ENCODE measurements around the gene C2CD2. TPM values are rescaled to one million over a fixed set of nuclear protein-coding genes. Genes with fewer than 3 reads are reported as not detected.

Gene C2CD2
- polyA plus RNA-seq, 1 of the 3 experiments (the other 2 are of a cell fraction): 9.7 TPM

DNA sequence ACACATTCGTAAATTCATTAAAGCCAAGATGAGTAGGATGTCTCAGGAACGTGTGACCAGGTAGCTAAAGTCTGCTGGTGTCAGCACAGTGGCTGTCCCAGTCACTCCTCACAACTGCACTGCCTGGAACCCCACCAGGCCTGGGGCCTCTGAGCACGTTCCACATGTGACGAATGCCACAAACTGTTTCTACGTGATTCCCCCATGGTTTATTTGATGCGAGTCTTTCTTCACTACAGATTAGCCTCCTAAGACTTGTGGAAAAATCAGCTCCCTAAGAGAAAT is 107.8 kb downstream of the C2CD2 start:
- TF ChIP-seq, protein P1, sequence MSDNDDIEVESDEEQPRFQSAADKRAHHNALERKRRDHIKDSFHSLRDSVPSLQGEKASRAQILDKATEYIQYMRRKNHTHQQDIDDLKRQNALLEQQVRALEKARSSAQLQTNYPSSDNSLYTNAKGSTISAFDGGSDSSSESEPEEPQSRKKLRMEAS (IDR thresholded peaks at IDR 0.05; ENCODE audit: low read depth): no peak
- H3K4me2 ChIP-seq: no peak overlapping the region
- DNase-seq: no peak
- H3F3A ChIP-seq (replicated peaks; ENCODE audit: insufficient read depth): no peaks in the 10 kb centered on the region
- H3K27me3 ChIP-seq (ENCODE audit: insufficient read depth): no peaks in the 10 kb centered on the region
- no peaks in the 10 kb centered on the region; the same call in 1 of the 2 replicates for H3K9me3 ChIP-seq
- H3K27ac ChIP-seq (ENCODE audit: low read depth in 2 of 2, low read length in 1 of 2): no peak overlapping the region
- no peak overlapping the region for H3K9ac ChIP-seq
- peaks cover 5 to 10% of the 10 kb centered on the region in 2 experiments for H3K36me3 ChIP-seq (replicated peaks in 1 of 2; ENCODE audit: control insufficient read depth in 1 of 2, insufficient read depth in 2 of 2, low read length in 1 of 2)
- no peaks in the 10 kb centered on the region for H3K9me2 ChIP-seq
- CTCF ChIA-PET: interaction anchor here (1.0 kb wide), 1 partner anchor 271 kb away, joined by 3 read pairs; no protein-coding TSS in a partner anchor
- H2AFZ ChIP-seq (ENCODE audit: low read depth): no peak overlapping the region
- WGBS (ENCODE audit: low lambda C conversion rate): 81% methylated on average over 6 of the region's 6 CpGs
- H3K4me1 ChIP-seq (ENCODE audit: control insufficient read depth in 1 of 2, insufficient read depth in 2 of 2, low read depth in 1 of 2, low read length in 1 of 2): peaks cover 0 to 3% of the 10 kb centered on the region in 2 experiments; a peak in 1 of 4 replicates
- no peaks in the 10 kb centered on the region for H4K20me1 ChIP-seq (ENCODE audit: insufficient read depth)
- POLR2A ChIA-PET: no interaction called here
- H3K79me2 ChIP-seq (ENCODE audit: insufficient read depth): no peaks in the 10 kb centered on the region
- no peak overlapping the region for H3K4me3 ChIP-seq (ENCODE audit: low read depth in 2 of 2, low read length in 1 of 2)

- Histone ChIP-seq H3K79me2 (ENCODE audit: insufficient read depth) (no peaks in the 10 kb centered on the region), H3K9me3 (peaks cover 4% of the 10 kb centered on the region; the same call in 1 of the 2 replicates), H3K4me2 (no peak overlapping the region), H3K36me3 (replicated peaks in 1 of 2; ENCODE audit: control insufficient read depth in 1 of 2, insufficient read depth in 2 of 2, low read length in 1 of 2) (peaks cover 5 to 13% of the 10 kb centered on the region in 2 experiments), H4K20me1 (ENCODE audit: insufficient read depth) (no peaks in the 10 kb centered on the region), H3K9me2 (no peaks in the 10 kb centered on the region), H3K4me1 (ENCODE audit: control insufficient read depth in 1 of 2, insufficient read depth in 2 of 2, low read depth in 1 of 2, low read length in 1 of 2) (peaks cover 0 to 3% of the 10 kb centered on the region in 2 experiments; a peak in 1 of 4 replicates), H3F3A (replicated peaks; ENCODE audit: insufficient read depth) (no peaks in the 10 kb centered on the region), H3K27me3 (ENCODE audit: insufficient read depth) (no peaks in the 10 kb centered on the region), H3K27ac (ENCODE audit: low read depth in 2 of 2, low read length in 1 of 2) (no peak overlapping the region), H3K4me3 (ENCODE audit: low read depth in 2 of 2, low read length in 1 of 2) (no peak overlapping the region), H2AFZ (ENCODE audit: low read depth) (no peak overlapping the region), H3K9ac (no peak overlapping the region)
- POLR2A ChIA-PET: no interaction called here
- CTCF ChIA-PET: interaction anchor here (1.0 kb wide), 1 partner anchor 271 kb away, joined by 3 read pairs; no protein-coding TSS in a partner anchor
- no peak for DNase-seq
- 86% methylated on average over 18 of the region's 21 CpGs for WGBS (ENCODE audit: low lambda C conversion rate)
- TF ChIP-seq MEF2A (IDR thresholded peaks at IDR 0.05; ENCODE audit: borderline replicate concordance, low read depth): no peak
- no peak for TF ChIP-seq EP300 (IDR thresholded peaks at IDR 0.05; ENCODE audit: borderline replicate concordance in 1 of 2, low read depth in 1 of 2, low read length in 1 of 2)
- TF ChIP-seq USF2 (IDR thresholded peaks at IDR 0.05; ENCODE audit: borderline replicate concordance, low read depth, low read length): no peak
- TF ChIP-seq TEAD4 (IDR thresholded peaks at IDR 0.05; ENCODE audit: borderline replicate concordance, insufficient read depth): no peak
- TF ChIP-seq SIN3A (IDR thresholded peaks at IDR 0.05; ENCODE audit: borderline replicate concordance, low read depth, low read length): no peak
- TF ChIP-seq, protein P2, sequence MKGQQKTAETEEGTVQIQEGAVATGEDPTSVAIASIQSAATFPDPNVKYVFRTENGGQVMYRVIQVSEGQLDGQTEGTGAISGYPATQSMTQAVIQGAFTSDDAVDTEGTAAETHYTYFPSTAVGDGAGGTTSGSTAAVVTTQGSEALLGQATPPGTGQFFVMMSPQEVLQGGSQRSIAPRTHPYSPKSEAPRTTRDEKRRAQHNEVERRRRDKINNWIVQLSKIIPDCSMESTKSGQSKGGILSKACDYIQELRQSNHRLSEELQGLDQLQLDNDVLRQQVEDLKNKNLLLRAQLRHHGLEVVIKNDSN (IDR thresholded peaks at IDR 0.05; ENCODE audit: borderline replicate concordance, low read depth): no peak
Observed at GRCh38 chr21:41845310-41846032, 108.3 kb downstream of the C2CD2 start.

- no peaks in the 10 kb centered on the region for H3F3A ChIP-seq (replicated peaks; ENCODE audit: insufficient read depth)
- H3K27me3 ChIP-seq (ENCODE audit: insufficient read depth): no peaks in the 10 kb centered on the region
- H4K20me1 ChIP-seq (ENCODE audit: insufficient read depth): no peaks in the 10 kb centered on the region
- no peak overlapping the region for H3K4me3 ChIP-seq (ENCODE audit: low read depth in 2 of 2, low read length in 1 of 2)
- no peak for DNase-seq
- H3K9me3 ChIP-seq: peaks cover 5% of the 10 kb centered on the region; the same call in 1 of the 2 replicates
- H3K4me1 ChIP-seq (ENCODE audit: control insufficient read depth in 1 of 2, insufficient read depth in 2 of 2, low read depth in 1 of 2, low read length in 1 of 2): peaks cover 0 to 3% of the 10 kb centered on the region in 2 experiments; a peak in 1 of 4 replicates
- H3K9me2 ChIP-seq: no peaks in the 10 kb centered on the region
- peaks cover 13 to 19% of the 10 kb centered on the region in 2 experiments for H3K36me3 ChIP-seq (replicated peaks in 1 of 2; ENCODE audit: control insufficient read depth in 1 of 2, insufficient read depth in 2 of 2, low read length in 1 of 2)
- no peak overlapping the region for H3K27ac ChIP-seq (ENCODE audit: low read depth in 2 of 2, low read length in 1 of 2)
- TF ChIP-seq, protein P3, sequence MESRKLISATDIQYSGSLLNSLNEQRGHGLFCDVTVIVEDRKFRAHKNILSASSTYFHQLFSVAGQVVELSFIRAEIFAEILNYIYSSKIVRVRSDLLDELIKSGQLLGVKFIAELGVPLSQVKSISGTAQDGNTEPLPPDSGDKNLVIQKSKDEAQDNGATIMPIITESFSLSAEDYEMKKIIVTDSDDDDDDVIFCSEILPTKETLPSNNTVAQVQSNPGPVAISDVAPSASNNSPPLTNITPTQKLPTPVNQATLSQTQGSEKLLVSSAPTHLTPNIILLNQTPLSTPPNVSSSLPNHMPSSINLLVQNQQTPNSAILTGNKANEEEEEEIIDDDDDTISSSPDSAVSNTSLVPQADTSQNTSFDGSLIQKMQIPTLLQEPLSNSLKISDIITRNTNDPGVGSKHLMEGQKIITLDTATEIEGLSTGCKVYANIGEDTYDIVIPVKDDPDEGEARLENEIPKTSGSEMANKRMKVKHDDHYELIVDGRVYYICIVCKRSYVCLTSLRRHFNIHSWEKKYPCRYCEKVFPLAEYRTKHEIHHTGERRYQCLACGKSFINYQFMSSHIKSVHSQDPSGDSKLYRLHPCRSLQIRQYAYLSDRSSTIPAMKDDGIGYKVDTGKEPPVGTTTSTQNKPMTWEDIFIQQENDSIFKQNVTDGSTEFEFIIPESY (IDR thresholded peaks at IDR 0.05; ENCODE audit: borderline replicate concordance, low read depth): no peak
- TF ChIP-seq, protein P4, sequence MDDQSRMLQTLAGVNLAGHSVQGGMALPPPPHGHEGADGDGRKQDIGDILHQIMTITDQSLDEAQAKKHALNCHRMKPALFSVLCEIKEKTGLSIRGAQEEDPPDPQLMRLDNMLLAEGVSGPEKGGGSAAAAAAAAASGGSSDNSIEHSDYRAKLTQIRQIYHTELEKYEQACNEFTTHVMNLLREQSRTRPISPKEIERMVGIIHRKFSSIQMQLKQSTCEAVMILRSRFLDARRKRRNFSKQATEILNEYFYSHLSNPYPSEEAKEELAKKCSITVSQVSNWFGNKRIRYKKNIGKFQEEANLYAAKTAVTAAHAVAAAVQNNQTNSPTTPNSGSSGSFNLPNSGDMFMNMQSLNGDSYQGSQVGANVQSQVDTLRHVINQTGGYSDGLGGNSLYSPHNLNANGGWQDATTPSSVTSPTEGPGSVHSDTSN (IDR thresholded peaks at IDR 0.05): no peak
- no peak for TF ChIP-seq FOXM1 (IDR thresholded peaks at IDR 0.05; ENCODE audit: low read depth)
- no peak overlapping the region for H2AFZ ChIP-seq (ENCODE audit: low read depth)
- no peak overlapping the region for H3K4me2 ChIP-seq
- ChIA-PET CTCF (no interaction called here), POLR2A (interaction anchor here (0.7 kb wide), 1 partner anchor 23 kb away, joined by 4 read pairs; no protein-coding TSS in a partner anchor)
- H3K9ac ChIP-seq: no peak overlapping the region
- 98% methylated on average over 2 of the region's 2 CpGs for WGBS (ENCODE audit: low lambda C conversion rate)
- no peaks in the 10 kb centered on the region for H3K79me2 ChIP-seq (ENCODE audit: insufficient read depth)
Observed at GRCh38 chr21:41843584-41843983, 110.2 kb downstream of the C2CD2 start.
